B cell (primary cell): ENCODE data around the gene SLFN12. TPM values are rescaled to one million over a fixed set of nuclear protein-coding genes. Genes with fewer than 3 reads are reported as not detected.
"Not testable (repeated sequence)": the region's sequence is repeated elsewhere in the genome, so short reads cannot be mapped to it uniquely, and the experiment has no call there.

Source experiments
- ATAC-seq: fragments of 200-7000 bp; cut with Tn5 transposase; one replicate; pipeline ENCODE4 v1.10.0; 2021; ENCODE audit warnings: low read depth, mild to moderate bottlenecking, moderate number of reproducible peaks, moderate library complexity
- CTCF ChIA-PET: fragments of 350-600 bp; sonication (Branson Sonifier 250); formaldehyde crosslinking; loops from one replicate; lab custom pipeline; 2021; ENCODE audit warnings: antibody characterized with exemption, inconsistent platforms; lab: Charles Lee
- POLR2A ChIA-PET: fragments of 350-600 bp; sonication (Branson Sonifier 250); formaldehyde crosslinking; loops from one replicate; lab custom pipeline; 2021; ENCODE audit warnings: antibody characterized with exemption; lab: Charles Lee
- DNase-seq: peaks from one replicate; pipeline ENCODE4 v3.0.0; 2013
- H2AFZ ChIP-seq: 2 replicates; pipeline ENCODE4 v1.6.1; 2012; ENCODE audit warnings: mild to moderate bottlenecking, low read depth, low read length; ENCODE audit not compliant: insufficient read depth, poor library complexity, severe bottlenecking
- H3K27ac ChIP-seq, 2 donors: 1 replicate in 1 of 2; 2 replicates in 1 of 2; pipeline ENCODE4 v1.5.1; 2012 to 2013; ENCODE audit warnings: low read length in 2 of 2, mild to moderate bottlenecking in 2 of 2, moderate library complexity in 1 of 2
- H3K27me3 ChIP-seq, 4 experiments: fragments of 200-600 bp in 1 of 4; sonication (generic) in 1 of 4; replicated peaks in 1 of 4; 1 replicate in 2 of 4; 2 replicates in 2 of 4; pipeline versions ENCODE4 v1.6.1 to v1.7.0; 2013 to 2016; ENCODE audit warnings: low read length in 3 of 4, mild to moderate bottlenecking in 2 of 4, mixed read lengths in 1 of 4, moderate library complexity in 1 of 4; ENCODE audit not compliant: insufficient read depth in 4 of 4, control insufficient read depth in 3 of 4; ENCODE audit errors: control extremely low read depth in 1 of 4
- H3K36me3 ChIP-seq, 2 experiments: replicated peaks in 1 of 2; 1 replicate in 1 of 2; 2 replicates in 1 of 2; pipeline versions ENCODE4 v1.6.1 to v1.7.1; 2013; ENCODE audit warnings: low read length in 1 of 2; ENCODE audit not compliant: insufficient read depth in 2 of 2, control insufficient read depth in 1 of 2; ENCODE audit errors: control extremely low read depth in 1 of 2, extremely low read depth in 1 of 2
- H3K4me1 ChIP-seq, 2 donors: fragments of 200-600 bp in 1 of 2; sonication (generic) in 1 of 2; 1 replicate in 1 of 2; 2 replicates in 1 of 2; pipeline versions ENCODE4 v1.5.1 to v1.6.1; 2013 to 2017; ENCODE audit warnings: low read length in 2 of 2; ENCODE audit not compliant: control insufficient read depth in 2 of 2, insufficient read depth in 2 of 2
- H3K4me2 ChIP-seq: replicated peaks from 2 replicates; pipeline ENCODE3; 2012; ENCODE audit warnings: mild to moderate bottlenecking, low read depth, low read length; ENCODE audit not compliant: poor library complexity, severe bottlenecking
- H3K4me3 ChIP-seq, 5 experiments: fragments of 200-600 bp in 1 of 5; sonication (generic) in 1 of 5; 1 replicate in 3 of 5; 2 replicates in 2 of 5; pipeline versions ENCODE4 v1.5.1 to v1.7.0; 2011 to 2016; ENCODE audit warnings: low read length in 4 of 5, mild to moderate bottlenecking in 4 of 5, low read depth in 2 of 5, control low read depth in 1 of 5, moderate library complexity in 1 of 5; ENCODE audit not compliant: insufficient read depth in 1 of 5; ENCODE audit errors: control extremely low read depth in 1 of 5, extremely low read depth in 1 of 5
- H3K79me2 ChIP-seq: fragments of 200-600 bp; sonication (generic); one replicate; pipeline ENCODE4 v1.6.0; 2016; ENCODE audit warnings: low read length; ENCODE audit not compliant: control insufficient read depth, insufficient read depth
- H3K9ac ChIP-seq: fragments of 200-600 bp; sonication (generic); 2 replicates; pipeline ENCODE4 v1.6.1; 2017; ENCODE audit warnings: mild to moderate bottlenecking, low read length, moderate library complexity
- H3K9me3 ChIP-seq, 3 donors: one replicate each; pipeline versions ENCODE4 v1.6.1 to v1.7.1; 2013; ENCODE audit warnings: low read length in 2 of 3; ENCODE audit not compliant: control insufficient read depth in 2 of 3, insufficient read depth in 1 of 3; ENCODE audit errors: control extremely low read depth in 1 of 3
- H4K20me1 ChIP-seq: 2 replicates; pipeline ENCODE4 v1.6.0; 2012; ENCODE audit warnings: mild to moderate bottlenecking, low read length; ENCODE audit not compliant: insufficient read depth, control insufficient read depth, poor library complexity, severe bottlenecking
- H3K27ac Mint-ChIP-seq: one replicate; pipeline ENCODE4 v1.8.0; 2021; ENCODE audit warnings: mixed read lengths
- H3K27me3 Mint-ChIP-seq: one replicate; pipeline ENCODE4 v1.8.0; 2021; ENCODE audit warnings: mixed read lengths
- H3K4me1 Mint-ChIP-seq: one replicate; pipeline ENCODE4 v1.8.0; 2021; ENCODE audit warnings: mixed read lengths
- H3K4me3 Mint-ChIP-seq: one replicate; pipeline ENCODE4 v1.8.0; 2021; ENCODE audit warnings: mixed read lengths
- H3K9me3 Mint-ChIP-seq: one replicate; pipeline ENCODE4 v1.8.0; 2022; ENCODE audit warnings: mixed read lengths; ENCODE audit not compliant: insufficient read depth
- EZH2 ChIP-seq: IDR thresholded peaks from 2 replicates; pipeline ENCODE4 v1.6.1; 2012; ENCODE audit warnings: borderline replicate concordance, low read depth, mild to moderate bottlenecking, moderate library complexity, low read length; ENCODE audit not compliant: insufficient read depth, poor library complexity, severe bottlenecking
- WGBS: methylation state at CpG from one replicate; pipeline ENCODE4 v1.1.5; 2013; ENCODE audit warnings: missing lambda C conversion rate; ENCODE audit not compliant: insufficient coverage; 5-methylcytosine and 5-hydroxymethylcytosine counted together
- intact Hi-C: fragments of 100-400 bp; cut with micrococcal nuclease; formaldehyde crosslinking; loops from one replicate; pipeline ENCODE4 v1.10.0; 2022
- polyA plus RNA-seq: library from polyadenylated mRNA; depleted of rRNA; stranded (reverse); fragments of >200 nt; gene quantifications from 2 replicates; pipeline ENCODE4 v1.2.3, GENCODE V29; 2012
- total RNA-seq, 2 donors: library from RNA; stranded (reverse); fragments of 120-200 nt in 1 of 2; gene quantifications; 1 replicate in 1 of 2; 2 replicates in 1 of 2; pipeline versions ENCODE4 v1.2.3 to v1.2.4, GENCODE V29; 2013 to 2022
- TF ChIP-seq, protein P1 (sequence below): fragments of 200-600 bp; IDR thresholded peaks from one replicate; pipeline ENCODE4 v1.8.0; 2022; ENCODE audit warnings: antibody characterized with exemption, mild to moderate bottlenecking

Gene SLFN12
- total and polyA plus RNA-seq, 2 donors (not counting 1 experiment from before 2014, with no cell fraction given): 1.9 to 8.0 TPM

DNA sequence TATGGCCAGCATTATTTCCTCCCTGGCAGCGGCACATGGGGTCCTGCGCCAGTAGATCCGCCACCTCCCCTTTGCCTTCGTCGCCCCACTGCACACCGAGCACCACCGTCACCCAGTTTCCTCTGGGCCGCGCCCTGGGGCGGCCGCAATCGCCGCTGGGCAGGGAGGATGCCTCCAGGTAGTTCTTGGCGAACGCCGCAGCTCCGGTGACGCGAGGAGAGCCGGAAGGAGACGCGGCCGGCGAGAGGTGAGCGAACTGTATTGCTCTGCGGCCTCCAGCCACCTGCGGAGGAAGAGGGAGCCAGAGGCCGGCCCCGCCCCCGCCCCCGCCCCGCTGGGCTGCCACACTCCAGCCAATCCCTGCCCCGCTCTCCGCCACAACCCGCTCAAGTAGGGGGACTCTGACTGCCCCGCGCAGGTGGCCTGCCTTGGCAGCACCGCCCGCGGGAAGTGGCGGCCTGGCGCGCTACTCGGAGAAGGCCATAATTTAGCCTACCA lies 28.1 kb upstream of the SLFN12 start:
- Histone ChIP-seq H2AFZ (peak overlapping the region; percentile 53), H3K79me2 (no peaks in the 10 kb centered on the region), H3K4me3 (peak overlapping the region in 4 of 5 experiments; percentile 11 to 56 (median 42)), H3K36me3 (no peaks in the 10 kb centered on the region), H3K9me3 (peaks cover 0 to 1% (median 0%) of the 10 kb centered on the region in 3 donors), H3K4me2 (peak overlapping the region; percentile 68), H3K27ac (peak overlapping the region; percentile 22 to 39), H4K20me1 (no peaks in the 10 kb centered on the region), H3K4me1 (peaks cover 12 to 13% of the 10 kb centered on the region in 2 donors), H3K9ac (peak overlapping the region; percentile 32), H3K27me3 (no peaks in the 10 kb centered on the region)
- ATAC-seq: peak; percentile 92
- Mint-ChIP-seq H3K4me3 (peak overlapping the region; percentile 88), H3K27ac (peak overlapping the region; percentile 87), H3K9me3 (no peaks in the 10 kb centered on the region), H3K27me3 (no peaks in the 10 kb centered on the region), H3K4me1 (peaks cover 21% of the 10 kb centered on the region)
- intact Hi-C loops: loop anchor here (1.0 kb wide), 3 partner anchors 12 to 28 kb away; partner anchors contain the start of genes SLFN12 and SLFN13
- peak; percentile 92 for DNase-seq
- WGBS: under 1% methylated on average over 42 of the region's 44 CpGs
- POLR2A ChIA-PET: interaction anchor here (1.0 to 1.1 kb wide), 3 partner anchors 87 to 148 kb away, joined by 3 to 5 read pairs (median 3); partner anchors contain the start of gene SLFN11
- TF ChIP-seq EZH2: no peak
- TF ChIP-seq, protein P1, sequence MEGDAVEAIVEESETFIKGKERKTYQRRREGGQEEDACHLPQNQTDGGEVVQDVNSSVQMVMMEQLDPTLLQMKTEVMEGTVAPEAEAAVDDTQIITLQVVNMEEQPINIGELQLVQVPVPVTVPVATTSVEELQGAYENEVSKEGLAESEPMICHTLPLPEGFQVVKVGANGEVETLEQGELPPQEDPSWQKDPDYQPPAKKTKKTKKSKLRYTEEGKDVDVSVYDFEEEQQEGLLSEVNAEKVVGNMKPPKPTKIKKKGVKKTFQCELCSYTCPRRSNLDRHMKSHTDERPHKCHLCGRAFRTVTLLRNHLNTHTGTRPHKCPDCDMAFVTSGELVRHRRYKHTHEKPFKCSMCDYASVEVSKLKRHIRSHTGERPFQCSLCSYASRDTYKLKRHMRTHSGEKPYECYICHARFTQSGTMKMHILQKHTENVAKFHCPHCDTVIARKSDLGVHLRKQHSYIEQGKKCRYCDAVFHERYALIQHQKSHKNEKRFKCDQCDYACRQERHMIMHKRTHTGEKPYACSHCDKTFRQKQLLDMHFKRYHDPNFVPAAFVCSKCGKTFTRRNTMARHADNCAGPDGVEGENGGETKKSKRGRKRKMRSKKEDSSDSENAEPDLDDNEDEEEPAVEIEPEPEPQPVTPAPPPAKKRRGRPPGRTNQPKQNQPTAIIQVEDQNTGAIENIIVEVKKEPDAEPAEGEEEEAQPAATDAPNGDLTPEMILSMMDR: no peak
- CTCF ChIA-PET: no interaction called here

DNA sequence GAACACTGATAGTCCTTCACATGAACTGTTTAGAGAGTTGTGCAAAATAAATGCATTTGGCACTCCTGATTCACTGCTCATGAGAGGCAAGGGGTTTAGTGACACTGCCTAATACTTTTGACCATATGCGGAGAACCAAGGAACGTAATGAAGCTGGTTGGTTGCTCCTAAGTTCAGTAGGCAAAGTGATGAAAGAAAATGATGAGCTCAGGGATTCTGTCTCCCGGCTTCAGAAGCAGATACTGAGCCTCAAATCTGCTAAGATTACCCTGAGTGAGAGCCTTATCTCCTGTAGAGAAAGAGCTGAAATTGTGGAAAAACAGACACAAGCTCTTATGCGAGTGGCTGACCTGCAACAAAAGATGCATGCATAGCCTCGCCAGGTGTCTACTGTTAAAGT lies 21.7 kb upstream of the SLFN12 start:
- H3K9me3 ChIP-seq, H3K4me3 Mint-ChIP-seq, POLR2A ChIA-PET, H3K27ac ChIP-seq, CTCF ChIA-PET, H3K4me1 ChIP-seq, intact Hi-C loops, H3K27me3 Mint-ChIP-seq, H3K27me3 ChIP-seq, H2AFZ ChIP-seq, DNase-seq, H3K4me2 ChIP-seq, H3K9ac ChIP-seq, H3K79me2 ChIP-seq, H3K27ac Mint-ChIP-seq, H3K9me3 Mint-ChIP-seq, H3K36me3 ChIP-seq, H4K20me1 ChIP-seq, H3K4me3 ChIP-seq, ATAC-seq, H3K4me1 Mint-ChIP-seq: not testable (repeated sequence)
- WGBS: 98% methylated on average over 5 of the region's 5 CpGs
